Gastrocnemius medialis (tissue), 4 donors: ENCODE measurements around the gene PPP1R27. TPM values are rescaled to one million over a fixed set of nuclear protein-coding genes. Genes with fewer than 3 reads are reported as not detected.

Experiments used
- ATAC-seq, 2 donors: fragments of 150-250 bp; one replicate each; pipeline ENCODE4 v1.9.1; 2016
- DNase-seq, 2 donors: peaks; one replicate each; pipeline ENCODE4 v3.0.0-alpha.2; 2019
- H3K27ac ChIP-seq, 4 donors: fragments of 200-600 bp; sonication (generic); 1 replicate in 1 of 4; 2 replicates in 3 of 4; pipeline ENCODE4 v1.5.1; 2016 to 2018; ENCODE audit warnings: mild to moderate bottlenecking in 2 of 4, moderate library complexity in 1 of 4
- H3K27me3 ChIP-seq, 3 donors: fragments of 200-600 bp; sonication (generic) in 2 of 3; 1 replicate in 1 of 3; 2 replicates in 2 of 3; pipeline versions ENCODE4 v1.5.1 to v1.6.0; 2016 to 2019; ENCODE audit warnings: mild to moderate bottlenecking in 1 of 3, moderate library complexity in 1 of 3
- H3K36me3 ChIP-seq, 2 donors: fragments of 200-600 bp; sonication (generic) in 1 of 2; one replicate each; pipeline ENCODE4 v1.5.1; 2017 to 2018
- H3K4me1 ChIP-seq, 2 donors: fragments of 200-600 bp; sonication (generic) in 1 of 2; one replicate each; pipeline ENCODE4 v1.5.1; 2016 to 2017; ENCODE audit warnings: mild to moderate bottlenecking in 2 of 2
- H3K4me3 ChIP-seq, 4 donors: fragments of 200-600 bp; sonication (generic) in 3 of 4; 1 replicate in 1 of 4; 2 replicates in 3 of 4; pipeline ENCODE4 v1.5.1; 2016 to 2019; ENCODE audit warnings: mild to moderate bottlenecking in 2 of 4
- H3K9me3 ChIP-seq, 3 donors: fragments of 200-600 bp; sonication (generic) in 2 of 3; 1 replicate in 1 of 3; 2 replicates in 2 of 3; pipeline ENCODE4 v1.5.1; 2016 to 2019
- CTCF ChIP-seq, 5 experiments: fragments of 450-650 bp in 3 of 5; fragments of 200-600 bp in 2 of 5; sonication (generic) in 2 of 5; IDR thresholded peaks in 4 of 5; conservative IDR thresholded peaks in 1 of 5; 1 replicate in 4 of 5; 2 replicates in 1 of 5; pipeline ENCODE4 v1.5.1; 2016 to 2019; ENCODE audit warnings: antibody characterized with exemption in 5 of 5, mild to moderate bottlenecking in 3 of 5, moderate library complexity in 3 of 5
- POLR2A ChIP-seq, 2 donors: fragments of 450-650 bp; IDR thresholded peaks; one replicate each; pipeline ENCODE4 v1.6.1; 2017; ENCODE audit warnings: antibody characterized with exemption in 2 of 2, mild to moderate bottlenecking in 2 of 2, moderate library complexity in 2 of 2
- in situ Hi-C, 4 donors: fragments of 200-750 bp; cut with MboI; loops; one replicate each; pipeline versions ENCODE4 v1.15.0 to v1.8.0; 2017; ENCODE audit warnings: low sequenced_read_pairs in 4 of 4
- intact Hi-C: fragments of 100-400 bp; cut with DNase I; formaldehyde crosslinking; loops from one replicate; pipeline ENCODE4 v1.15.1; 2023; ENCODE audit warnings: low total_unique reads
- total RNA-seq, 4 donors: library from RNA; depleted of rRNA; stranded (reverse); fragments of >200 nt; gene quantifications; one replicate each; pipeline versions ENCODE4 v1.1.0 to v1.2.3, GENCODE V29; 2016

Gene PPP1R27
- total RNA-seq, 4 donors from 2014 or later: 245 to 708 (median 400) TPM

GRCh38 chr17:81794074-81794476 is 40.8 kb downstream of the PPP1R27 start:
- intact Hi-C loops: no loop called here
- in situ Hi-C loops: no loop called here
- no peaks in the 10 kb centered on the region for H3K4me1 ChIP-seq
- DNase-seq (no peak), ATAC-seq (no peak)
- no peak overlapping the region for H3K27ac ChIP-seq
- peaks cover 22 to 31% (median 23%) of the 10 kb centered on the region in 3 donors for H3K27me3 ChIP-seq
- no peaks in the 10 kb centered on the region for H3K36me3 ChIP-seq
- H3K4me3 ChIP-seq: no peak overlapping the region
- H3K9me3 ChIP-seq: no peaks in the 10 kb centered on the region
- TF ChIP-seq POLR2A (IDR thresholded peaks at IDR 0.05) (no peak), CTCF (IDR thresholded peaks at IDR 0.05 in 4 of 5, conservative IDR thresholded peaks at IDR 0.05 in 1 of 5) (no peak)

- no peak overlapping the region for H3K27ac ChIP-seq
- TF ChIP-seq CTCF (IDR thresholded peaks at IDR 0.05 in 4 of 5, conservative IDR thresholded peaks at IDR 0.05 in 1 of 5) (no peak), POLR2A (IDR thresholded peaks at IDR 0.05) (no peak)
- DNase-seq (no peak), ATAC-seq (no peak)
- in situ Hi-C loops (no loop called here), intact Hi-C loops (no loop called here)
- no peaks in the 10 kb centered on the region for H3K4me1 ChIP-seq
- no peaks in the 10 kb centered on the region for H3K36me3 ChIP-seq
- H3K4me3 ChIP-seq: no peak overlapping the region
- peaks cover 22 to 31% (median 23%) of the 10 kb centered on the region in 3 donors for H3K27me3 ChIP-seq
- no peaks in the 10 kb centered on the region for H3K9me3 ChIP-seq
Observed at GRCh38 chr17:81792675-81793615, 41.9 kb downstream of the PPP1R27 start.

Other genes with a start within 250 kb of the PPP1R27 start
- gene NPLOC4, start 197.9 kb downstream of the PPP1R27 start, total RNA-seq: 100 to 1,000 TPM; 176 to 290 (median 263) TPM
- under 1 TPM in 2 of 4 donors, not detected in 2; 0.22 to 0.26 TPM for gene TSPAN10, start 197.9 kb downstream of the PPP1R27 start, total RNA-seq
- not detected for gene PDE6G, start 178.5 kb downstream of the PPP1R27 start, total RNA-seq
- 10 to 100 TPM; 15.5 to 32.2 (median 22.2) TPM for gene OXLD1, start 168.4 kb downstream of the PPP1R27 start, total RNA-seq
- 10 to 100 TPM in 2 of 4 donors, 1 to 10 TPM in 2; 6.7 to 17.1 (median 11.2) TPM for gene CCDC137, start 168.3 kb downstream of the PPP1R27 start, total RNA-seq
- gene ARL16, start 151.3 kb downstream of the PPP1R27 start, total RNA-seq: 10 to 100 TPM; 12.9 to 23.6 (median 20.0) TPM
- 100 to 1,000 TPM in 3 of 4 donors, 10 to 100 TPM in 1; 62.1 to 150 (median 113) TPM for gene HGS, start 151.0 kb downstream of the PPP1R27 start, total RNA-seq
- 100 to 1,000 TPM in 2 of 4 donors, 10 to 100 TPM in 2; 79.1 to 117 (median 94.1) TPM for gene MRPL12, start 131.7 kb downstream of the PPP1R27 start, total RNA-seq
- gene SLC25A10, start 122.8 kb downstream of the PPP1R27 start, total RNA-seq: 1 to 10 TPM; 3.4 to 9.3 (median 6.7) TPM
- gene GCGR, start 30.9 kb downstream of the PPP1R27 start, total RNA-seq: under 1 TPM in 1 of 4 donors, not detected in 3; 0.29 TPM
- gene MCRIP1, start 1.8 kb downstream of the PPP1R27 start, total RNA-seq: 10 to 100 TPM in 3 of 4 donors, 1 to 10 TPM in 1; 8.3 to 36.2 (median 25.2) TPM
- 100 to 1,000 TPM; 497 to 717 (median 621) TPM for gene P4HB, start 25.5 kb upstream of the PPP1R27 start, total RNA-seq
- 100 to 1,000 TPM in 1 of 4 donors, 10 to 100 TPM in 3; 52.1 to 122 (median 64.4) TPM for gene ARHGDIA, start 36.3 kb upstream of the PPP1R27 start, total RNA-seq
- 10 to 100 TPM; 40.9 to 65.3 (median 50.7) TPM for gene ALYREF, start 56.5 kb upstream of the PPP1R27 start, total RNA-seq
- 100 to 1,000 TPM; 173 to 258 (median 197) TPM for gene ANAPC11, start 56.7 kb upstream of the PPP1R27 start, total RNA-seq
- gene NPB, start 67.2 kb upstream of the PPP1R27 start, total RNA-seq: 1 to 10 TPM in 2 of 4 donors, under 1 TPM in 1, not detected in 1; 0.46 to 1.4 (median 1.1) TPM
- gene PCYT2, start 76.3 kb upstream of the PPP1R27 start, total RNA-seq: 10 to 100 TPM; 22.6 to 44.8 (median 37.1) TPM
- gene SIRT7, start 83.1 kb upstream of the PPP1R27 start, total RNA-seq: 10 to 100 TPM in 1 of 4 donors, 1 to 10 TPM in 3; 7.2 to 11.4 (median 8.3) TPM
- gene MAFG, start 92.7 kb upstream of the PPP1R27 start, total RNA-seq: 10 to 100 TPM; 37.1 to 65.5 (median 51.9) TPM
- 10 to 100 TPM in 3 of 4 donors, 1 to 10 TPM in 1; 5.6 to 16.8 (median 11.6) TPM for gene PYCR1, start 102.2 kb upstream of the PPP1R27 start, total RNA-seq
- 10 to 100 TPM in 2 of 4 donors, 1 to 10 TPM in 2; 2.9 to 24.9 (median 13.3) TPM for gene MYADML2, start 112.2 kb upstream of the PPP1R27 start, total RNA-seq
- 1 to 10 TPM in 3 of 4 donors, not detected in 1; 1.7 to 1.8 (median 1.7) TPM for gene NOTUM, start 126.1 kb upstream of the PPP1R27 start, total RNA-seq
- 10 to 100 TPM; 24.0 to 44.7 (median 32.0) TPM for gene ASPSCR1, start 142.6 kb upstream of the PPP1R27 start, total RNA-seq
- gene CENPX, start 187.8 kb upstream of the PPP1R27 start, total RNA-seq: 10 to 100 TPM; 41.2 to 62.7 (median 57.0) TPM
- gene LRRC45, start 188.3 kb upstream of the PPP1R27 start, total RNA-seq: 1 to 10 TPM; 1.1 to 5.0 (median 3.8) TPM
- gene RAC3, start 196.6 kb upstream of the PPP1R27 start, total RNA-seq: 1 to 10 TPM in 1 of 4 donors, under 1 TPM in 1, not detected in 2; 0.42 to 2.0 TPM
- gene DCXR, start 202.6 kb upstream of the PPP1R27 start, total RNA-seq: 100 to 1,000 TPM; 130 to 296 (median 223) TPM
- 10 to 100 TPM; 29.6 to 64.9 (median 49.1) TPM for gene RFNG, start 216.8 kb upstream of the PPP1R27 start, total RNA-seq
- 100 to 1,000 TPM; 119 to 174 (median 137) TPM for gene GPS1, start 216.8 kb upstream of the PPP1R27 start, total RNA-seq
- 100 to 1,000 TPM in 2 of 4 donors, 10 to 100 TPM in 2; 54.6 to 119 (median 83.2) TPM for gene DUS1L, start 230.8 kb upstream of the PPP1R27 start, total RNA-seq